GM08714 (cell line): ENCODE data around the gene TP53TG5.

Source experiments
- H3K4me3 ChIP-seq: fragments of 200-500 bp; sonication (Bioruptor generic); 2 replicates; pipeline ENCODE4 v1.5.1; 2014; ENCODE audit warnings: mild to moderate bottlenecking, low read length, inconsistent platforms
- ZNF274 ChIP-seq: IDR thresholded peaks from 2 replicates; pipeline ENCODE4 v1.6.1; 2012; ENCODE audit warnings: mild to moderate bottlenecking, low read depth, low read length

Gene TP53TG5

DNA sequence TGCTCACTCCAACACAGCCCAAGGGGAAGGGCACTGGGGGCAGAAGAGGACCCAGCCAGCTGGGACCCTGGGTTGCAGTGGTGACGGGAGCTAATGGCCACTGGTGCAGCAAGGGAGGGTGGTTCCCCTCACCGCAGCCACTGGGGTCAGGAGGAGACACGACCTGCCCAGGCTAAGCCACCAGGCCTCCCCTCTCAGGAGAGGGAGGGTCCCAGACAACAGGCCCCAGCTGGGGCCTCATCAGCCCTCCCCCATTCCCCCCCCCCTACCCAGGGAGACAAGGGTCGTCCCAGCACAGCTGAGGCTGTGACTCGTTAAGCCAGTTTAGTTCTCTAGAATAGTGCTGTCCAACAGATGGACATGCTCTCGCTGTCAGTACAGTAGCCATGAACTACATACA lies 52.8 kb downstream of the TP53TG5 start:
- H3K4me3 ChIP-seq: no peak overlapping the region
- TF ChIP-seq ZNF274: no peak

- H3K4me3 ChIP-seq: no peak overlapping the region
- TF ChIP-seq ZNF274: no peak
Measured at GRCh38 chr20:45323731-45324130, 54.4 kb downstream of the TP53TG5 start.

- TF ChIP-seq ZNF274: no peak
- no peak overlapping the region for H3K4me3 ChIP-seq
Measured at GRCh38 chr20:45322952-45323383, 55.2 kb downstream of the TP53TG5 start.
